GM12864 (cell line): ENCODE data around the gene DPYSL5.

ENCODE experiments used
- DNase-seq: peaks from one replicate; pipeline ENCODE4 v3.0.0-alpha.2; 2011; ENCODE audit warnings: low read depth
- H3K4me3 ChIP-seq: 2 replicates; pipeline ENCODE4 v1.5.1; 2011; ENCODE audit warnings: mild to moderate bottlenecking, low read depth, low read length, control low read depth
- CTCF ChIP-seq: IDR thresholded peaks from 2 replicates; pipeline ENCODE4 v1.5.1; 2011; ENCODE audit warnings: low read depth, mild to moderate bottlenecking, moderate library complexity, low read length, control low read depth, inconsistent platforms; ENCODE audit errors: missing control alignments

Gene DPYSL5

GRCh38 chr2:26948800-26949199 lies 100.9 kb downstream of the DPYSL5 start:
- DNase-seq = no peak
- no peak overlapping the region for H3K4me3 ChIP-seq
- no peak for TF ChIP-seq CTCF

DNA sequence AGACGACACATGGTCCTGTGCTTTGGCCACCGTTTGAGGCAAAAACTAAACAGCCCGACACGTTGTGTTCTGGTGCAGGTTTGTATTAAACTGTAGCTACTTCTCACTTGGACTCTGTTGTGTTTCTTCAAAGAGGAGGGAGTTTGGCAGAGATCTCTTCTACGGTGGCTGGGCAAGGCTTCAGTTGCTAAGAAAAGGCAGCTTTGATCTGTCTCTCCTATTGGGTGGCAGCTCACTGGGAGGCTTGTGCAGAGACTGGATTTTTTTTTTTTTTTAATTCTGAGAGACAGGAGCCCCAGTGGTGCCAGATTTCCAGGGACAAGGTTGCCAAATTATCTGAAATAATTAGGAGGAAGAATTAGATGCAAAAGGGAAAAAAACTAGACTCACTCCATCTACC lies 102.3 kb downstream of the DPYSL5 start:
- no peak overlapping the region for H3K4me3 ChIP-seq
- no peak for DNase-seq
- no peak for TF ChIP-seq CTCF

DNA sequence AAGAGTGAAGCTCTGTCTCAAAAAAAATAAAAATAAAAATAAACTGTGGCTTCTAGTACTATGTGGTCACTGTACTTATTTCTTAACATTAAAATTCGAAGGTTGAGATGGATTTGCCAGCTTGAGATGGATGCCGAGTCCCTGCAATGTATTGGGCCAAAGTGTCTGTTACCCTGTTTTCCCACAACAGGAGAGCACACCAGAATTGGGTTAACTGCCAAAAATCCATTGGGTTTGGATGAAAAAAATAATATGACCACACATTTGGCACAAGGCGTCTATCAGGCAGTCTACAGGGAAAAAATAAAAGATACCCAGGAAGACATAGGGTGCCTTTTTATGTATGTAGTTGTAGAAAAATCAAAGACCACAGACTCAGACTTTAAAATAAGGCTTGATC lies 103.3 kb downstream of the DPYSL5 start:
- no peak overlapping the region for H3K4me3 ChIP-seq
- DNase-seq = no peak
- no peak for TF ChIP-seq CTCF

GRCh38 chr2:26952374-26952773 lies 104.4 kb downstream of the DPYSL5 start:
- H3K4me3 ChIP-seq = no peak overlapping the region
- DNase-seq = no peak
- no peak for TF ChIP-seq CTCF

- no peak overlapping the region for H3K4me3 ChIP-seq
- no peak for TF ChIP-seq CTCF
- DNase-seq = no peak
Observed at GRCh38 chr2:26954135-26954534, 106.2 kb downstream of the DPYSL5 start.

DNA sequence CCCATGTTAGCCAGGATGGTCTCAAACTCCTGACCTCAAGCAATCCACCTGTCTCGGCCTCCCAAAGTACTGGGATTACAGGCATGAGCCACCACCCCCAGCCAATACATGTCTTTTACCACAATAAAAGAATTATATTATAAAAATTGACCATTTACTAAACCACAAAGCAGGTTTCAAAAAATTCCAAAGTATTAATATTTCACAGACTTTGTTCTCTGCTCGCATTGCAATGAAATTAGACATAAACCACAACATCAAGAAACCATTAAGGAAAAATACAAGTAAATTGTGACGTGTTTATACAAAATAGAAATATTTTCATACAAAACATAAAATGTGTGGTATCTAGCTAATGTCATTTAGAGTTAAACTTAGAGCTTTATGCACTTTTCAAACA lies 109.1 kb downstream of the DPYSL5 start:
- TF ChIP-seq CTCF = no peak
- DNase-seq = no peak
- H3K4me3 ChIP-seq = no peak overlapping the region

GRCh38 chr2:26957534-26957933 lies 109.6 kb downstream of the DPYSL5 start:
- DNase-seq = no peak
- no peak overlapping the region for H3K4me3 ChIP-seq
- no peak for TF ChIP-seq CTCF
